ENCODE results near the gene ZNF462. TPM values are rescaled to one million over a fixed set of nuclear protein-coding genes. Genes with fewer than 3 reads are reported as not detected.

ZNF462 gene
- total RNA-seq, 1 donor from 2014 or later = 0.37 TPM

- DNase-seq = no peak
- Mint-ChIP-seq H3K27ac (no peak overlapping the region), H3K36me3 (ENCODE audit: low read depth) (no peaks in the 10 kb centered on the region), H3K4me1 (no peaks in the 10 kb centered on the region), H3K27me3 (no peaks in the 10 kb centered on the region), H3K9me3 (peaks cover 12% of the 10 kb centered on the region), H3K4me3 (no peak overlapping the region)
- intact Hi-C loops (cut with micrococcal nuclease) = no loop called here
These were observed 69.2 kb downstream of the ZNF462 start for GRCh38 chr9:106932178-106932577.

GRCh38 chr9:106932675-106933074, 69.7 kb downstream of the ZNF462 start:
- H3K27me3 Mint-ChIP-seq = no peaks in the 10 kb centered on the region
- no peaks in the 10 kb centered on the region for H3K4me1 Mint-ChIP-seq
- no peak overlapping the region for H3K27ac Mint-ChIP-seq
- H3K4me3 Mint-ChIP-seq = no peak overlapping the region
- H3K9me3 Mint-ChIP-seq = peaks cover 12% of the 10 kb centered on the region
- no peaks in the 10 kb centered on the region for H3K36me3 Mint-ChIP-seq (ENCODE audit: low read depth)
- no peak for DNase-seq
- intact Hi-C loops (cut with micrococcal nuclease) = no loop called here

GRCh38 chr9:106933470-106933869, 70.5 kb downstream of the ZNF462 start:
- no peak for DNase-seq
- peaks cover 12% of the 10 kb centered on the region for H3K9me3 Mint-ChIP-seq
- intact Hi-C loops (cut with micrococcal nuclease) = no loop called here
- no peaks in the 10 kb centered on the region for H3K27me3 Mint-ChIP-seq
- no peaks in the 10 kb centered on the region for H3K36me3 Mint-ChIP-seq (ENCODE audit: low read depth)
- H3K27ac Mint-ChIP-seq = no peak overlapping the region
- H3K4me1 Mint-ChIP-seq = no peaks in the 10 kb centered on the region
- H3K4me3 Mint-ChIP-seq = no peak overlapping the region

GRCh38 chr9:106934442-106935238, 71.7 kb downstream of the ZNF462 start:
- H3K9me3 Mint-ChIP-seq = peaks cover 12% of the 10 kb centered on the region
- H3K36me3 Mint-ChIP-seq (ENCODE audit: low read depth) = no peaks in the 10 kb centered on the region
- intact Hi-C loops (cut with micrococcal nuclease) = no loop called here
- H3K27ac Mint-ChIP-seq = no peak overlapping the region
- DNase-seq = no peak
- H3K27me3 Mint-ChIP-seq = no peaks in the 10 kb centered on the region
- no peaks in the 10 kb centered on the region for H3K4me1 Mint-ChIP-seq
- no peak overlapping the region for H3K4me3 Mint-ChIP-seq

GRCh38 chr9:106936680-106937079, 73.7 kb downstream of the ZNF462 start:
- H3K9me3 Mint-ChIP-seq = peaks cover 12% of the 10 kb centered on the region
- H3K4me1 Mint-ChIP-seq = no peaks in the 10 kb centered on the region
- DNase-seq = no peak
- H3K4me3 Mint-ChIP-seq = no peak overlapping the region
- H3K27ac Mint-ChIP-seq = no peak overlapping the region
- intact Hi-C loops (cut with micrococcal nuclease) = no loop called here
- no peaks in the 10 kb centered on the region for H3K27me3 Mint-ChIP-seq
- no peaks in the 10 kb centered on the region for H3K36me3 Mint-ChIP-seq (ENCODE audit: low read depth)

GRCh38 chr9:106941916-106942315, 79.0 kb downstream of the ZNF462 start:
- DNase-seq = no peak
- no peak overlapping the region for H3K4me3 Mint-ChIP-seq
- H3K4me1 Mint-ChIP-seq = no peaks in the 10 kb centered on the region
- H3K27ac Mint-ChIP-seq = no peak overlapping the region
- H3K27me3 Mint-ChIP-seq = no peaks in the 10 kb centered on the region
- no peaks in the 10 kb centered on the region for H3K9me3 Mint-ChIP-seq
- intact Hi-C loops (cut with micrococcal nuclease) = no loop called here
- no peaks in the 10 kb centered on the region for H3K36me3 Mint-ChIP-seq (ENCODE audit: low read depth)

- Mint-ChIP-seq H3K36me3 (ENCODE audit: low read depth) (no peaks in the 10 kb centered on the region), H3K27ac (no peak overlapping the region), H3K4me3 (no peak overlapping the region), H3K4me1 (no peaks in the 10 kb centered on the region), H3K9me3 (no peaks in the 10 kb centered on the region), H3K27me3 (no peaks in the 10 kb centered on the region)
- no peak for DNase-seq
- intact Hi-C loops (cut with micrococcal nuclease) = no loop called here
These were observed 83.0 kb downstream of the ZNF462 start for GRCh38 chr9:106945727-106946660.

GRCh38 chr9:106947106-106947900, 84.3 kb downstream of the ZNF462 start:
- Mint-ChIP-seq H3K27me3 (no peaks in the 10 kb centered on the region), H3K4me3 (no peak overlapping the region)

GRCh38 chr9:106953174-106953573, 90.2 kb downstream of the ZNF462 start:
- DNase-seq = no peak
- peaks cover 5% of the 10 kb centered on the region for H3K27me3 Mint-ChIP-seq
- intact Hi-C loops (cut with micrococcal nuclease) = no loop called here
- no peaks in the 10 kb centered on the region for H3K4me1 Mint-ChIP-seq
- no peak overlapping the region for H3K27ac Mint-ChIP-seq
- H3K36me3 Mint-ChIP-seq (ENCODE audit: low read depth) = no peaks in the 10 kb centered on the region
- no peak overlapping the region for H3K4me3 Mint-ChIP-seq
- H3K9me3 Mint-ChIP-seq = no peaks in the 10 kb centered on the region

More at GRCh38 chr9:106947106-106947900, 84.3 kb downstream of the ZNF462 start:
- no peaks in the 10 kb centered on the region for H3K4me1 Mint-ChIP-seq
- no peak overlapping the region for H3K27ac Mint-ChIP-seq
- H3K9me3 Mint-ChIP-seq = no peaks in the 10 kb centered on the region
- DNase-seq = no peak
- intact Hi-C loops (cut with micrococcal nuclease) = no loop called here
- no peaks in the 10 kb centered on the region for H3K36me3 Mint-ChIP-seq (ENCODE audit: low read depth)

GRCh38 chr9:106954558-106954957, 91.6 kb downstream of the ZNF462 start:
- Mint-ChIP-seq H3K9me3 (no peaks in the 10 kb centered on the region), H3K27me3 (peaks cover 5% of the 10 kb centered on the region), H3K4me1 (no peaks in the 10 kb centered on the region), H3K36me3 (ENCODE audit: low read depth) (no peaks in the 10 kb centered on the region), H3K27ac (no peak overlapping the region), H3K4me3 (no peak overlapping the region)
- intact Hi-C loops (cut with micrococcal nuclease) = no loop called here
- no peak for DNase-seq

- no peak for DNase-seq
- H3K27ac Mint-ChIP-seq = no peak overlapping the region
- intact Hi-C loops (cut with micrococcal nuclease) = no loop called here
- no peaks in the 10 kb centered on the region for H3K4me1 Mint-ChIP-seq
- H3K27me3 Mint-ChIP-seq = peaks cover 5% of the 10 kb centered on the region
- no peaks in the 10 kb centered on the region for H3K9me3 Mint-ChIP-seq
- H3K4me3 Mint-ChIP-seq = no peak overlapping the region
- no peaks in the 10 kb centered on the region for H3K36me3 Mint-ChIP-seq (ENCODE audit: low read depth)
These were observed 92.2 kb downstream of the ZNF462 start for GRCh38 chr9:106954974-106955850.

- Mint-ChIP-seq H3K27ac (no peak overlapping the region), H3K36me3 (ENCODE audit: low read depth) (no peaks in the 10 kb centered on the region), H3K27me3 (peaks cover 5% of the 10 kb centered on the region), H3K4me1 (peaks cover 6% of the 10 kb centered on the region), H3K9me3 (peaks cover 5% of the 10 kb centered on the region), H3K4me3 (no peak overlapping the region)
- DNase-seq = no peak
- intact Hi-C loops (cut with micrococcal nuclease) = no loop called here
These were observed 94.0 kb downstream of the ZNF462 start for GRCh38 chr9:106956971-106957370.
